Muscle of back (tissue), 11 donors: Measurements from ENCODE around the gene KRT72. TPM values are rescaled to one million over a fixed set of nuclear protein-coding genes. Genes with fewer than 3 reads are reported as not detected.

Experiments used
- DNase-seq, 3 donors: peaks; one replicate each; pipeline versions ENCODE4 v3.0.0 to v3.0.0-alpha.2; 2013
- polyA plus RNA-seq, 10 donors: library from polyadenylated mRNA; unstranded; fragments of 120-200 nt; gene quantifications; one replicate each; pipeline ENCODE4 v1.2.1, GENCODE V29; 2013; ENCODE audit not compliant: insufficient read length in 10 of 10

KRT72 gene
- polyA plus RNA-seq, 10 donors, result 0.30 to 1.5 TPM; not detected in 8

- no peak for DNase-seq
These were observed 29.4 kb upstream of the KRT72 start for GRCh38 chr12:52630599-52631200.

GRCh38 chr12:52630008-52630500 lies 28.8 kb upstream of the KRT72 start:
- no peak for DNase-seq

- no peak for DNase-seq
These were observed 28.2 kb upstream of the KRT72 start for GRCh38 chr12:52629281-52630007.

- DNase-seq, result no peak
These were observed 27.6 kb upstream of the KRT72 start for GRCh38 chr12:52628841-52629240.

GRCh38 chr12:52628111-52628507 lies 26.8 kb upstream of the KRT72 start:
- DNase-seq, result no peak

- no peak for DNase-seq
These were observed 26.3 kb upstream of the KRT72 start for GRCh38 chr12:52627395-52628110.

- DNase-seq, result no peak
These were observed 21.1 kb upstream of the KRT72 start for GRCh38 chr12:52622349-52622748.

- no peak for DNase-seq
These were observed 17.6 kb upstream of the KRT72 start for GRCh38 chr12:52618866-52619265.

GRCh38 chr12:52618216-52618615 lies 17.0 kb upstream of the KRT72 start, which contains the start of gene KRT73:
Gene KRT73, minus strand, starts transcription at chr12:52618559. Its CDS starts 35 bp downstream, at chr12:52618524.
- no peak for DNase-seq

GRCh38 chr12:52617403-52617785 lies 16.1 kb upstream of the KRT72 start:
- DNase-seq, result no peak

GRCh38 chr12:52616680-52617402 lies 15.6 kb upstream of the KRT72 start:
- no peak for DNase-seq

- no peak for DNase-seq
These were observed 14.6 kb upstream of the KRT72 start for GRCh38 chr12:52615912-52616311.

- no peak for DNase-seq
These were observed 14.1 kb upstream of the KRT72 start for GRCh38 chr12:52615208-52615868.

- no peak for DNase-seq
These were observed 13.3 kb upstream of the KRT72 start for GRCh38 chr12:52614381-52615207.

- no peak for DNase-seq
These were observed 12.2 kb upstream of the KRT72 start for GRCh38 chr12:52613384-52614030.

- no peak for DNase-seq
These were observed 11.4 kb upstream of the KRT72 start for GRCh38 chr12:52612431-52613383.

GRCh38 chr12:52611080-52611468 lies 9.8 kb upstream of the KRT72 start:
- no peak for DNase-seq

- DNase-seq, result no peak
These were observed 7.8 kb upstream of the KRT72 start for GRCh38 chr12:52608826-52609630.
